Loucy (cell line): ENCODE measurements around the gene DPYSL3.

Source experiments
- H2AFZ ChIP-seq: fragments of 200-600 bp; sonication (generic); 2 replicates; pipeline ENCODE4 v1.6.0; 2016; ENCODE audit warnings: antibody characterized with exemption, mild to moderate bottlenecking, low read length, moderate library complexity
- H3F3A ChIP-seq: fragments of 200-600 bp; 2 replicates; pipeline ENCODE4 v1.6.0; 2016; ENCODE audit warnings: antibody characterized with exemption, low read depth, mild to moderate bottlenecking
- H3K27me3 ChIP-seq: fragments of 200-600 bp; sonication (generic); 2 replicates; pipeline ENCODE4 v1.6.1; 2014; ENCODE audit warnings: low read length, mild to moderate bottlenecking; ENCODE audit not compliant: insufficient read depth, poor library complexity, severe bottlenecking
- H3K36me3 ChIP-seq: fragments of 200-600 bp; sonication (generic); 2 replicates; pipeline ENCODE4 v1.6.1; 2016; ENCODE audit warnings: low read length; ENCODE audit not compliant: insufficient read depth
- H3K4me1 ChIP-seq: fragments of 200-600 bp; sonication (generic); 2 replicates; pipeline ENCODE4 v1.5.1; 2014; ENCODE audit warnings: low read length, mild to moderate bottlenecking; ENCODE audit not compliant: insufficient read depth, poor library complexity, severe bottlenecking
- H3K4me2 ChIP-seq: fragments of 200-600 bp; sonication (generic); 2 replicates; pipeline ENCODE4 v1.6.0; 2014; ENCODE audit warnings: antibody characterized with exemption, low read length, low read depth, mild to moderate bottlenecking; ENCODE audit not compliant: poor library complexity, severe bottlenecking
- H3K4me3 ChIP-seq: fragments of 200-600 bp; sonication (generic); 2 replicates; pipeline ENCODE4 v1.5.1; 2014; ENCODE audit warnings: low read length, mild to moderate bottlenecking, mixed read lengths; ENCODE audit not compliant: poor library complexity, severe bottlenecking
- H3K79me2 ChIP-seq: fragments of 200-600 bp; sonication (generic); 2 replicates; pipeline ENCODE4 v1.6.1; 2014; ENCODE audit warnings: low read length; ENCODE audit not compliant: insufficient read depth
- H3K9ac ChIP-seq: fragments of 200-600 bp; sonication (generic); 2 replicates; pipeline ENCODE4 v1.6.0; 2014; ENCODE audit warnings: mild to moderate bottlenecking, low read depth, low read length, moderate library complexity; ENCODE audit not compliant: poor library complexity, severe bottlenecking
- H3K9me2 ChIP-seq: fragments of 200-600 bp; sonication (generic); replicated peaks from 2 replicates; pipeline ENCODE4 v1.6.1; 2016; ENCODE audit warnings: low read depth, low read length, mixed read lengths
- H3K9me3 ChIP-seq: fragments of 200-600 bp; sonication (generic); 2 replicates; pipeline ENCODE4 v1.6.1; 2014; ENCODE audit warnings: mild to moderate bottlenecking, antibody characterized with exemption, low read length, low read depth; ENCODE audit not compliant: insufficient read depth
- H4K20me1 ChIP-seq: fragments of 200-600 bp; sonication (generic); 2 replicates; pipeline ENCODE4 v1.6.0; 2014; ENCODE audit warnings: antibody characterized with exemption, low read length, mild to moderate bottlenecking; ENCODE audit not compliant: insufficient read depth, poor library complexity, severe bottlenecking
- EZH2phosphoT487 ChIP-seq: fragments of 200-600 bp; IDR thresholded peaks from 2 replicates; pipeline ENCODE4 v1.6.1; 2018; ENCODE audit warnings: antibody characterized with exemption, mild to moderate bottlenecking, moderate library complexity, borderline replicate concordance
- TF ChIP-seq, protein P1 (sequence below): fragments of 200-600 bp; sonication (generic); conservative IDR thresholded peaks from 2 replicates; pipeline ENCODE4 v1.5.1; 2014; ENCODE audit warnings: mild to moderate bottlenecking, antibody characterized with exemption, low read length

The DPYSL3 gene

DNA sequence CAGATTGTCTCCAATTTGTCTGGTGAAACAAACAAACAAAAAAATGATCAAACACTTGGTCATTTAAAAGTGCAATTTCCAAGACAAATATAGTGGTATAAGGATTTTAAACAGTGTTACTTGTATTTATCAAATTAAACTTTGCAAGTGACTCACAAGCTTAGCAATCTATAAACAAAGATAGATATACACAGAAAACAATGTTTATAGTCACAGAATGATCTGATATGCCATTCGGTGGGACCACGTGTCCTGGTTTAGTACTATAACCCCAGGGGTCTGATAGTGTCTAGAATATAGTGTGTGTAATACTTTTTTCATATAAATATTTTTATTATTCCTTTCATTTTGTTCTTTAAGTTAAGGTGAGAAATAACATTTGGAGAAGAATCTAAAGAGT is 91.3 kb downstream of the DPYSL3 start:
- Histone ChIP-seq H3K4me2 (no peak overlapping the region), H3F3A (no peaks in the 10 kb centered on the region), H3K4me3 (no peak overlapping the region), H3K4me1 (no peaks in the 10 kb centered on the region), H2AFZ (no peak overlapping the region), H3K79me2 (no peaks in the 10 kb centered on the region), H3K9me3 (no peaks in the 10 kb centered on the region), H4K20me1 (no peaks in the 10 kb centered on the region), H3K9me2 (no peaks in the 10 kb centered on the region), H3K9ac (no peak overlapping the region), H3K36me3 (no peaks in the 10 kb centered on the region), H3K27me3 (no peaks in the 10 kb centered on the region)
- TF ChIP-seq, protein P1, sequence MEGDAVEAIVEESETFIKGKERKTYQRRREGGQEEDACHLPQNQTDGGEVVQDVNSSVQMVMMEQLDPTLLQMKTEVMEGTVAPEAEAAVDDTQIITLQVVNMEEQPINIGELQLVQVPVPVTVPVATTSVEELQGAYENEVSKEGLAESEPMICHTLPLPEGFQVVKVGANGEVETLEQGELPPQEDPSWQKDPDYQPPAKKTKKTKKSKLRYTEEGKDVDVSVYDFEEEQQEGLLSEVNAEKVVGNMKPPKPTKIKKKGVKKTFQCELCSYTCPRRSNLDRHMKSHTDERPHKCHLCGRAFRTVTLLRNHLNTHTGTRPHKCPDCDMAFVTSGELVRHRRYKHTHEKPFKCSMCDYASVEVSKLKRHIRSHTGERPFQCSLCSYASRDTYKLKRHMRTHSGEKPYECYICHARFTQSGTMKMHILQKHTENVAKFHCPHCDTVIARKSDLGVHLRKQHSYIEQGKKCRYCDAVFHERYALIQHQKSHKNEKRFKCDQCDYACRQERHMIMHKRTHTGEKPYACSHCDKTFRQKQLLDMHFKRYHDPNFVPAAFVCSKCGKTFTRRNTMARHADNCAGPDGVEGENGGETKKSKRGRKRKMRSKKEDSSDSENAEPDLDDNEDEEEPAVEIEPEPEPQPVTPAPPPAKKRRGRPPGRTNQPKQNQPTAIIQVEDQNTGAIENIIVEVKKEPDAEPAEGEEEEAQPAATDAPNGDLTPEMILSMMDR: no peak
- TF ChIP-seq EZH2phosphoT487: no peak

- Histone ChIP-seq H3K9me2 (no peaks in the 10 kb centered on the region), H3K36me3 (no peaks in the 10 kb centered on the region), H3K4me2 (no peak overlapping the region), H3K27me3 (no peaks in the 10 kb centered on the region), H3K9ac (no peak overlapping the region), H3K9me3 (no peaks in the 10 kb centered on the region), H2AFZ (no peak overlapping the region), H3K4me1 (no peaks in the 10 kb centered on the region), H3F3A (no peaks in the 10 kb centered on the region), H3K4me3 (no peak overlapping the region), H3K79me2 (no peaks in the 10 kb centered on the region), H4K20me1 (no peaks in the 10 kb centered on the region)
- TF ChIP-seq EZH2phosphoT487: no peak
- TF ChIP-seq, protein P1: no peak
These were observed 92.6 kb downstream of the DPYSL3 start for GRCh38 chr5:147417135-147417813.

- no peaks in the 10 kb centered on the region for H3F3A ChIP-seq
- H2AFZ ChIP-seq: no peak overlapping the region
- no peak overlapping the region for H3K4me2 ChIP-seq
- H3K9me2 ChIP-seq: no peaks in the 10 kb centered on the region
- no peaks in the 10 kb centered on the region for H3K79me2 ChIP-seq
- no peaks in the 10 kb centered on the region for H4K20me1 ChIP-seq
- no peaks in the 10 kb centered on the region for H3K36me3 ChIP-seq
- no peak overlapping the region for H3K4me3 ChIP-seq
- no peaks in the 10 kb centered on the region for H3K27me3 ChIP-seq
- H3K4me1 ChIP-seq: no peaks in the 10 kb centered on the region
- no peaks in the 10 kb centered on the region for H3K9me3 ChIP-seq
- no peak for TF ChIP-seq EZH2phosphoT487
- TF ChIP-seq, protein P1: no peak
- H3K9ac ChIP-seq: no peak overlapping the region
These were observed 94.2 kb downstream of the DPYSL3 start for GRCh38 chr5:147415651-147416050.
